GM21717 (cell line): Measurements from ENCODE around the gene NHSL2.
A peak's percentile ranks its signal among the peaks of the same experiment; 100 is the strongest.

Source experiments
- ATAC-seq: cut with Tn5 transposase; IDR thresholded peaks from one replicate; pipeline ENCODE4 v1.9.1; 2021; ENCODE audit warnings: mild to moderate bottlenecking, moderate library complexity; ENCODE audit not compliant: unreplicated experiment

Gene NHSL2

DNA sequence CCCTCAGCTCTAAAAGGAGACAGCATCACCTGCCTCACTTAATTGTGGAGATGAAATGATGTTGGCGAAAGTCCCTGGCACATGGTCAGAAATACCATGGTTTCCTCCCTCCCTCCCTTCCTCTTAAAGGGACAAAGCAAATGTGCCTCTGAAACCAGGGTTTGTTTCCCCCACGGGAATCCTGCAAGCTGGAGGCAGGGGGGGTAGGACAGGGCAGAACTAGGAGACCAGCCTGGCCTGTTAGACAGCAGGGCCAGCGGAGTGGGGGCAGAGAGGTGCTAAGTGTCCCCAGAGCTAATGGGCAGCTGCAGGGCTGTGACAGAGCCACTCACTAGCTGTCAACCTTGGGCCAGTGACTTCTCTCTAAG is 215.4 kb downstream of the NHSL2 start:
- no peak for ATAC-seq

DNA sequence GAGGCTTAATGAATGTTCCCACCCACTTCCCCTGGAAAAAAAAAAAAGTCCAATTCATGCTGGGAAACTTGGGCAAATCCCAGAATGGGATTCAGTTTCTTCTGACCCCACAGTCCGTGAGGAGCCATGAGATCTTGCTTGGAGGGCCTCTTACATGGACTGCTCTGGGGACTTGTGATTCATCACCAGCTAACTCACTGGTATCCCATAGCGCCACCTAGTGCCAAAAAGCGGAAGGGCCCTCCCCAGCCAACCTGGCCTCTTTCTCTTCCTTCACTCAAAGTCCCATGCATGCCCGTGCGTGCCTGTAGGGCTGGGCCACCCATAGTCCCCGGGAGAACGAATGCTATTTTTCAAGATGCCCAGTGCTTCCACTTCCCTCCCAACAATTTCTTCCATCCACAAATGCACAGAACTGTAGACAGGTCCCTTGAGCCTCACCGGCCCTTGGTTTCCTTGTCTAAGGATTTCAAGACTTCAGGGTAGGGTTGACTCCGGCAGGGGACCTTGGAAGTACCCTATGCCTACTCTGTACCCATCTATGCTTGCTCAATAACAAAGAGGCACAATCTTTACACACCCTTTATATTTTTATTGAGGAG is 216.0 kb downstream of the NHSL2 start:
- peak; percentile 85 for ATAC-seq

DNA sequence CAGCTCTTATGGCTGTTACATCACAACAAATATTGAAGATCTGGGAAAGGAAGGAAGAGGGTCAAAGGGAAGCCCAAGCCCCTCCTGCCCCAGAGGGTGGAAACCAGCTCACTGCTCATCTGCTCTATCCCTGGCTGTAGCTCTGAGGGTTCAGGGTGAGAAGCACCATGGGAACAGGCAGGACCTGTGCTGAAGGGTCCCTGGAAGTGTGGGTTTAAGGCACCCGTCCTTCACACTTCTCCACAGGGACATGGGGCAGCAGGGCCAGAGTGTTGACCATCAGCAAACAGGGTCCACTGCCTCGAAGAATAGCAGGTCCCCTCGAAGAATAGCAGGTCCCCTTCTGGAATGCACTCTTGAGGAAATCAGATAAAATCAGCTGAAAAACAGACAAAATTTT is 216.7 kb downstream of the NHSL2 start:
- ATAC-seq = no peak

DNA sequence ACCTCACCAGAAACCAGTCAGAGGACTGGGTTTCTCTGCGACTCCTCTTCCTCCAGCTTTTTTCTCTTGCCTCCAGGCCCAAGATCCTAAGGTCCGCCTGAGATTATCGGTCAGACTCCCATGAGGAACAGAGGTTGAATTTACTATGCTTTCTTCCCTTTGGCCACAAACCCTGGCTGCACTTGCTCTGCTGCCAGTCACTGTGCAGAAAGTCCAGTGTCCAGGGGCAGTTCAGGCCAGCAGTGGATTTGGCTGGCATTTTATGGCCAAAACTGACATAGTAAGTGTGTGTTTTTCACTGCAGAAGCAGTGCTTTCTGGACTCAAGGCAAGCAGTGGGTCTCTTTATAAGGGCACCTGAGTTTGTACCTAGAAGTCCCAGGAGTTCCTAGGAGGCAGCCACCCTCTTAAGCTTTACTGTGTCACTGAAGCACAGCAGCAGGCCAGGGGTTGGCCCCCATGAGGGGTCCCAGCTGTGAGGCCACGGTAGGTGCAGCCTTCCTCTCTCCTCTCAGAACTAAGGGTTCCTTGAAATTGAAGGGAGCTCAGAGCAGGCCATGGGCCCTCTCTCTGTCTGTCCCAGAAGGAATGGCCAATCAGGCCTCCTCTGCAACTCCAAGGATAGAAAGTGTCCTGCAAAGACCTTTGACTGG is 217.7 kb downstream of the NHSL2 start:
- no peak for ATAC-seq

DNA sequence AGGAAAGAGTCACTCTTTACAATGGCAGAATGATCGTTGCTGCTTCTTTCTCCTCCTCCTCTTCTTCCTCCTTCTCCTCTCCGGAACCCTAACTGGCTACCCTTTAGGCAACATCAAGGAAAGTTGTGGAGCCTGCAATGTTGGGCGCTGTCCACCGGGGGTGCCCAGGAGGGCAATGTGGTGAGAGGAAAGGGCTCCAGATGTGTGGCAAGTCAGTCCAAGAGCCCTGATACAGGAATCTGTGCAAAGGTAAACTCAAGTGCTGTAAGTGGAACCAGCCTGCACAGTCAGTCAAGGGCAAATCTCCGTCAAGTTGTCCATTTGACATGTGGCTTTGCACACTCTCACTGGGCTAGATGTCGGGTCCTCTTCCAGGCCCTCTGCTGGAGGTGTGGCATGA is 218.2 kb downstream of the NHSL2 start:
- no peak for ATAC-seq

DNA sequence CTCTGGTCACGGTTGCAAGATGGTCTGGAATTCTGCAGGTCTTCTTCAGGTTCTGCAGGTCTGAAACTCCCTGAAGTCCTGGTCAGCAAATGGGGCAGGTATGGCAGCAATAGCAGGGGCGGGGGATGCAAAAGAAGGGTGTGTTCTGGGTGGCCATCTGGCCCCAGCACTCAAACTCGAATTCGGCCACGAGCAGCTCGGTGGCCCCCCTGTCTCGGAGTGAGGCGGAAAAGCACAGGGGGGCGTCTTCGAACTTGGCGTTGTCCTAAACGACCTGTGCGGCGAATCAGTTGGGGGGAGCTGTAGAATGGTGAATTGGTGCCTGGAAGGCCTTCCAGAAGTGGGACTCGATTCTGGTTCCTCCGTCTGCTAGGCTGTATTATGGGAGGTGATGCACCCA is 219.0 kb downstream of the NHSL2 start:
- no peak for ATAC-seq

DNA sequence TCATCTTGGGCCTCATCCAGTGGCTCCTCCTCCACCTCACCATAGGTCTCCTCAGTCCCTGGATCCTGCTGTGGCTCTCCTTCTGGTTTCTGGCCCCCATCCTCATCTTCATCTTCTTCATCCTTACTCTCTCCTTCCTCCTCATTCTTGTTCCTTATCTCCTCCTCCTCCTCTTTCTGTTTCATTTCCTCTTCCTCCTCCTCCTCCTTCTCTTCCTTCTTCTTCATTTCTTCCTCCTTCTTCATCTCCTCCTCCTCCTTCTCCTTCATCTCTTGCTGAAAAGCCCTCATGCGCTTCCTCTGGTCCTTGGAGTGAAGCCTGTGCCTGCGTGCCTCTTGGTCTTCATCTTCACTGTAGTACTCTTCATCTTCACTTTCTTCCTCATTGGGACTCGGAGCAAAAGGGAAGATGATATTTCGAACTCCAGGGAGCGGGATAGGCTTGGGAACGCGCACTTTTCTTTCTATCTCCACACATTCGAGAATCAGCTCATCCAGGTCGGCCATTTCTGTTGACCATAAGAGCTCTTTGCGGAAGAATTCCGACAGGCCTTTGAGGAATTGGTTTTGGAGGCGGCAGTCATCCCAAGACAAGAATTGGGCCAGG is 219.6 kb downstream of the NHSL2 start:
- ATAC-seq = no peak

DNA sequence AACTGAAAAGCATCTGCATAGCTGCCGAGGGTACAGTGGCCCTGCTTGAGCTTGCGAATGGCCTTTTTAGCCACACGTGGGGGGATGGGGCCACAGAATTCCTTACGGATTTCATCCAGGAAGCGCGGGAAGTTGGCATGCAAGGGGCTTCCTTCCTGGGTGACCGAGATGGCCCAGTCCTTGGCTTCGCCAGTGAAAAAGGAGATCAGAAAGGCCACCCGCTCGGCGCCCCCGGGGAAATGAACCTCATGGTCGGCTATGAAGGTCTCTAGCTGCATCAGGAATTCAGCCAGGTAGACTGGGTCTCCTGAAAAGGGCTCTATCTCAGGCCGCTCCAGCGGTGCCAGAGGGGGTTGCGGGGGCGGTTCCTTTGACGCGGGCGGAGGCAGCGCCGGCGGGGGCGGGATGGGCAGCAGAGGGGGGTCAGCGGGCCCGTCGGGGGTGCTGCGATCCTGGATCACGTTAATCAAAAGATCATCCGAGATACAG is 220.2 kb downstream of the NHSL2 start:
- no peak for ATAC-seq

DNA sequence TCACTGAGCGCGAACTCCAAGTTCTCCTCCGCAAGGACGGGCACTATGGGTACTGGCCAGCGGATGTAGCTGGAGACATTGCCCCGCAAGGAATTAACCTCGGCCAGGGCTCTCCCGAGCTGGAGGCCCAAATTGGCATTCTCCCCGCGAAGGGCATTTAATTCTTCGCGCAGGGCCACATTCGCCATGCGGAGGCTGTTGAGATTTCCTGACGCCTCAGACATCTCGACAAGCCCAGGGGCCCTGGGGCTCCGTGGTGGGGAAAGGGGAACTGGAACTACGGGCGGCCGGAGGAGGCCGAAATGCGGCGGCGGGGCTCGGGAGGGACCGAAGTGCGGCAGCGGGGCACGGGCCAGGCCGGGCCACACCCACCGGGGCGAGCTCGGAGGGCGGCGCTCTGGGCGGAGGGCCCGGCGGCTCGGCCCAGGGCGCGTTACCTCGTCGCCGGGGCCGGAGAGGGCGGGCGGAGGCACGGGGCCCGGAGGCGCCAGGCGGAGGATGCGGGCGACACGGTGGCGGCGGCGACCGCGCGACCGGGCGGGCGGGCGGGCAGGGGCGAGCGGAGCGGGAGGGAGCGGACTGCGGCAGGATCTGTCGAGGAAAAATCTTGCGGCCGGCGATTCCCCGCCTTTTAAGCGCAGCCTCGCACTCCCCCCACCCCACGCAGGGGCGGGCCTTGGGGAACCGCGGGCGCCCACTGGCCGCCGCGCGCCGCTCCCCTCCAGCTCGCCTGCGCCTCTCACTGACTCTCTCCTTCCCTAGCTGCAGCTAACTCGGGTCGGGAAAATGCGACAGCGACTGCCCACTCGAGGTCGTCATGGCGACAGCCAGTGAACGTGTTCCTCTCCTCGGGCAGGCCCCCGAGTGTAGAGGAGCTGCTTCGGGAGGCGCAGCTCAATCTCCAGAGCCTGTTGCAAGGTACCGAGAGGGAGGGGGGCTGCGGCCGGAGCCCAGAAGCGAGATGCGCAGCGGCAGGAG is 221.0 kb downstream of the NHSL2 start, which contains the start of gene RTL5:
Gene RTL5 (minus strand): TSS at position 599 of the 978 bp plus-strand sequence.
- ATAC-seq = peak; percentile 51

DNA sequence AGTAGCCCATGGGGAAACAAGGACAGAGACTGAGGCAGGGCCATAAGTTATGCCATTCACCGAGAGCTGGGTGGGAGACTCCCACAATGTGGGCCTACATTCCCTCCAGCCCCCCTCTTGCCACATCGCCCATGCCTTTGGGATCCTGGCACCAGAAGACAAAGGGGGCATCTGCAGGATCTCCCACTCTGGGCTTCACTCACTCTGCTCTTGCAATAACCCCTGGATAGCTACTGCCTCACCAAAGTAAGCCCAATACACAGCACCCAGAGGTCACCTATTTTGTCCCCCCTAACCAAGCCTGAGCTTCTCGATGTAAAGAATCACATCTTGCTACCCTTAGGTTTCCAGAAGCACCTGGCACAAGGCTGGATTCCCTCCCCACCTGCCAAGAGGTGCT is 221.8 kb downstream of the NHSL2 start:
- no peak for ATAC-seq

DNA sequence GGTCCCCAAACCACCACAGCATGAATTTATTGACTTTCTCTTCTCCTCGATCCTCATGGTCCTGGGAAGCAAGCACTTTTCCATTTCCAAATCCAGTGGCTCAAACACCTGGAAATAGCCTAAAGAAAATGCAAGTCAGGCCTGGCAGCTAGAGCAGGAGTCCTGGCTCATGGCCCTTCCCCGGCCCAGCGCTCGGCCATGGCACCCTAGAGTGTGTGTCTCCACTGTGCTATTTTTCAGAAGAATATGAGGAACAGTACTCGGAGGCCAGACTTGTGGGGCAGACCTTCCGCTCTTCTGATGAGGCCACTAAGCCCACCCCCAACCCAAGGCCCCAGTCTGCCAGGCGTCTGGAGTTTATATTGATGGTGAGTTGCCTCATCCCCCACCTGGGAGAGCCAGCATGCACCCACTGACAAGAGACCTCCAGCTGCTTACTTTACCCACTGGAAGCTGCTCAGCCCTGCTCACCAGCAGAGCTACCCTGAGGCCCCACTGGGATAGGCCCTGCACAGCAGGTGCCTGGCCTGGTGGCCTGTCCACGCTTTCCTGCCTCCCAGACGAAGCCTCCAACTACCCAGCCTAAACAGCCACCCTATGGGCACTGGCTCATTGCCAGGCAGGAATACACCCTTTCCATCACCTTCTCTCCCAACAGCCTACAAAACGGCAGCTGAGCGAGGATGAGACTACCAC is 223.4 kb downstream of the NHSL2 start:
- ATAC-seq = no peak

DNA sequence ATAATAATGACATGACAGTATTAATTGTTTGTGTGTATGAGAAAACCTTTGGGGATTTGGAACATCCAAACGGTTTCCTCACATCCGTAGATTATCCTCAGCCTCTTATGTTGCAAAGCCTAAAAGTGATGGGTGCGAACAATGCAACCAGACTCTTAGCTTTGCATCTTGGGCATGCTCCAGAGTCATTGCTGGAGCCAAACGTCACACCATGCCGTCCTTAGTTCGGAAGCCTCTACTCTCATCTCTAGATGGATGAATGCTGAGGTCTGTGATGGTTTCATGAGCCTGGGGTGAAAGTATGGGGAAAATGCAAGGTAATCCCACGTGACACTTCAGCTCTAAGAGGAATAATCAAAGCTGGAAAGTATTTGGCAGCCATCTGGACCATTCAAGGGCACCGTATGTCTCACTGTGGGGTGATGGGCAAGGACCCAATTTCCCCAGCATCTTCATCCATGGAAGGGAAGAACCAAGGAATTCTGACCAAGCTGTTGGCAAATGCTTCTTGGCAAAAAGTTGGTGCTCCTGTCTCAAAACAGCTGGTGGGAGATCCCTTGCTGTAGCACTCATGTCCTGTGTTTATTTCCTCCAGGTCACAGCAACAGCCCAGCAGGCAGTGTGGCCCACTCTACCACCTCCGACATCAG is 227.3 kb downstream of the NHSL2 start:
- no peak for ATAC-seq

DNA sequence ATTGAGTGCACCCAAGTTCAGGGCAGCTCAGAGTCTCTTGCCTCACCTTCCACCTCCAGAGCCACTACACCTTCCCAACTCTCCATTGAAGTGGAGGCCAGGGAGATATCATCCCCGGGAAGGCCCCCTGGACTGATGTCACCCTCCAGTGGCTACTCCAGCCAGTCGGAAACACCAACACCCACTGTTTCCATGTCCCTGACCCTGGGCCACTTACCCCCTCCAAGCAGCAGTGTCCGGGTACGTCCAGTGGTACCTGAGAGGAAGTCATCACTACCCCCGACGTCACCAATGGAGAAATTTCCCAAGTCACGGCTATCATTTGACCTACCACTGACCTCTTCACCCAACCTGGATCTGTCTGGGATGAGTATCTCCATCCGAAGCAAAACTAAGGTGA is 228.9 kb downstream of the NHSL2 start:
- no peak for ATAC-seq

DNA sequence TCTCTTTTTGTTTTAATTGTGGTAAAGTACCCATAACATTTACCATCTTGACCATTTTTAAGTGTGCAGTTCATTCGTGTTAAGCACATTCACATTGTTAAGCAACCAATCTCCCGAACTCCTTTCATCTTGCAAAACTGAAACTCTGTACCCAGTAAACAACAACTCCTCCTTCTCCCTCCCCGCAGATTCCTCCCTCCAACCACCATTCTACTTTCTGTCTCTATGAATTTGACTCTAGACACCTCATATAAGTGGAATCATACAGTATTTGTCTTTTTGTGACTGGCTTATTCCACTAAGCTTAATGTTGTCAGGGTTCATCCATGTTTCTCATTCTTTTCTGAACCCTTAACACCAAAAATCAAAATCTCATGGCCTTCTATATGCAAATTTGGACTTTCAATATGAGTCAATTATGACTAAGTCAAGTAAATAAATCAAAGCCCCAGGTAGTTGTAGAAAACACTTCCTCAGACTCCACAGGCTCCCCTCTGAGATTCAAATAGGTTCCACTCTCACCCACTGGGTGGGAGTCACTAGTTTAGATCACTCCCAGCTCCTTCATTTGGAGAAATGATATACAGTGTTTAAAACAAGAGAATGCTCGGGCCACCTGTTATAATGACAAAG is 230.8 kb downstream of the NHSL2 start:
- peak; percentile 76 for ATAC-seq

DNA sequence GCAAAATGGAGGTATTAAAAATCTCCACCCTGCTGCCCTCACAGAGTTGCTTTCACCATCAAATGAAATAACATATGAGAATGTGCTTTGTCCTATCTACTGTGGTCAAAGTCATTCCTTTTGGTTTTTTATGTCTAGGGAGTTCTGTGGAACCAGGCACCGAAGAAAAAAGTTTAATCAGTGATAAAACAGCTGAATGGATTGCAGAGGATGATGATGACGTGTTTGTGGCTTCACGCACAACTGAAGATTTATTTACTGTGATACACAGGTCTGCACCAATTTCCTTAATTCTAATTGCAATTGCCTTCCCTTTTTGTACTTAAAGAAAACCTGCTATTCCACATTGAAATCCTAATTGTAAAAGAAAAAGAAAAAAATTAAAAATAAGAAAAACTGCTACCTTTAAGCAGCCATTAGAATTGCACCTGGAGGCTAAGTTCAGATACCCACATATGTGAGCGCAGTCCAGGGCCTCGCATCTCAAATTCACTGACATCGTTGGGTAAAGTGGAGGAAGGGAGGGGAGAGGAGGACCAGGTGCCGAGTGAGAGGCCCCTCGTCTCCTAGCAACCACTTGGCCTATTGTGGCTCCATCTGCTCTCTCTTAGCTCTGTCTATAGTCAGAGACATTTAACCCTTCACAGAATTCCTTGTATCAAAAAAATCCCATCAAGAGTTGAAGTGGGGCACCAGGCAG is 231.6 kb downstream of the NHSL2 start:
- no peak for ATAC-seq

DNA sequence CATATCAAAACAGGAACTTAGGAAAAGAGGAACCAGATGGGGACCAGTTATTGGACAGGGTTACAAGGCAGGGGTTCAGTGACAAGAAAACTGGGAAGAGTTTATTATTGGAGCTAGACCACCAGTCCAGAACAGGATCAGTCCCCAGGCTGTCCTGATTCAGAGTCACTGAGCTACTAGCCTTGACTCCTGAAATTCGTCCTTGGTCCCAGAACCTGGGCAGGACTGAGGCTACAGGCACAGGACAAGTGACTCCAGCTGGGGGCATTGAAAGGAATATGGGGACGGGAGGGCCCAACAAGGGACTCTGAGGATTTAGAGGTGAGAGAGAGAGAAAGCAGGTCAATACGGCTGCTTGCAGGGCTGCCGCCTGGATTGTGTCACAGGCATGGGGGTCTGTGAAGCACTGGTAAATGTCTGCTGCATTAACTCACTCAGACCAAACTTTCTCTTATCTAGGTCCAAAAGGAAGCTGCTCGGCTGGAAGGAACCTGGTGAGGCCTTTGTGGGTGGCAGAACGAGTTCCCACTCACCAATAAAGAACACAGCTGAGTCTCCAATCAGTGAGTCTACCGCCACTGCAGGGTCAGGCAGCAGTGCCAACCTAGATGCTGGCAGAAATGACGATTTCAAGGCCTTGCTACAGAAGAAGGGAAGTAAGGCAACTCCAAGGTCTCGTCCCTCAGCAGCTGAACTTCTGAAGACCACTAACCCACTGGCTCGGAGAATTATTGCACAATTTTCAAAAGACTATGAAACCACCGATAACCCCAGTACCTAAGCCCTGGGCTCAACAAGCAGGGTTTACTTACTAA is 232.4 kb downstream of the NHSL2 start:
- no peak for ATAC-seq

DNA sequence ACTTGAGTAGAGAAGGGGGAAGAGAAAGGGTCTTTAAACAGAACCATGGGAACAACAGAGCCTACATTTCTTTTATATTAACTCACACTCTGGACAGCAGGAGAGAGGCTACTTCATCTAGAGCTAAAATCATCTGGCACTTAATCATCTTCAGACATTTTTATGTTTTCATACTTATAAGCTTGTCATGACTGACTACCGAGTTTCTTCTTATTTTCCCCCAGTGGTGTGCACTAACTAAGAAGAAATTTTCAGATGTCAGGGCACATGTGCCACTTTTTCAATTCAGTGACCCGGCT is 232.9 kb downstream of the NHSL2 start:
- ATAC-seq = no peak

DNA sequence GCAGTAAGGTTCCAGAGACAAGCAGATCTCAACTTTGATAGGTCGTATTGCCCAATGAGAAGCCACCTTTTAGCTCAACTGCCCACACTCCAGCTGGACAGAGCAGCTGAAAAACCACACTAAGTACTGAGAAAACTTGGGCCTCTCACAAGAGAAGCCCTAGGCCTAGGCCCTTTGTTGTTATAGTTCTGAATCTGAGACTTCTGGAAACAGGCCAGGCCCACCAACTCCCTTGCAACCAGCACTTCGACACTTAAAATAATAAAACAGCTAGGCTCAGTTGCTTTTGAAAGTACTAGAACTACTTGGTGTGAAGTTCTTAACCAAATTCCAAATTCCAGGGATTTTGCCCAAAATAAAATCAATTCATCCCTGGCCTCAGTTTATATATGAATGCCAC is 234.5 kb downstream of the NHSL2 start:
- ATAC-seq = no peak
